Liver (tissue), 9 donors: ENCODE measurements around the gene PLD3. TPM values are rescaled to one million over a fixed set of nuclear protein-coding genes. Genes with fewer than 3 reads are reported as not detected.

Experiments used
- DNase-seq: peaks from one replicate; pipeline ENCODE4 v3.0.0-alpha.2; 2017; ENCODE audit warnings: low spot score
- H3K27ac ChIP-seq, 2 donors: one replicate each; pipeline ENCODE4 v1.7.0; 2013; ENCODE audit warnings: inconsistent platforms in 2 of 2, low read length in 2 of 2, control low read depth in 1 of 2, low read depth in 1 of 2, mild to moderate bottlenecking in 1 of 2
- H3K27me3 ChIP-seq, 4 donors: one replicate each; pipeline versions ENCODE4 v1.6.1 to v1.7.0; 2013; ENCODE audit warnings: low read length in 3 of 4, inconsistent platforms in 1 of 4, mild to moderate bottlenecking in 1 of 4, moderate library complexity in 1 of 4; ENCODE audit not compliant: control insufficient read depth in 4 of 4, insufficient read depth in 4 of 4
- H3K36me3 ChIP-seq, 4 donors: one replicate each; pipeline versions ENCODE4 v1.6.1 to v1.7.0; 2013; ENCODE audit warnings: low read length in 3 of 4, mild to moderate bottlenecking in 3 of 4, low read depth in 1 of 4, moderate library complexity in 1 of 4; ENCODE audit not compliant: control insufficient read depth in 4 of 4, insufficient read depth in 3 of 4
- H3K4me1 ChIP-seq, 4 donors: one replicate each; pipeline versions ENCODE4 v1.6.1 to v1.7.0; 2013; ENCODE audit warnings: low read length in 3 of 4, mild to moderate bottlenecking in 3 of 4, moderate library complexity in 1 of 4; ENCODE audit not compliant: control insufficient read depth in 4 of 4, insufficient read depth in 4 of 4
- H3K4me3 ChIP-seq, 3 donors: one replicate each; pipeline versions ENCODE4 v1.6.1 to v1.7.0; 2013; ENCODE audit warnings: low read length in 3 of 3, control low read depth in 1 of 3, low read depth in 1 of 3, mild to moderate bottlenecking in 1 of 3
- H3K9ac ChIP-seq, 2 donors: one replicate each; pipeline ENCODE4 v1.7.0; 2013; ENCODE audit warnings: low read length in 2 of 2, mild to moderate bottlenecking in 2 of 2, moderate library complexity in 2 of 2, control low read depth in 1 of 2, low read depth in 1 of 2
- H3K9me3 ChIP-seq, 4 donors: one replicate each; pipeline versions ENCODE4 v1.6.1 to v1.7.0; 2013; ENCODE audit warnings: low read length in 3 of 4; ENCODE audit not compliant: control insufficient read depth in 4 of 4
- EGR1 ChIP-seq, 2 donors: IDR thresholded peaks; 2 replicates each; pipeline ENCODE4 v1.6.1; 2016 to 2018; ENCODE audit warnings: antibody characterized with exemption in 2 of 2, low read depth in 2 of 2
- FOXA1 ChIP-seq: IDR thresholded peaks from 2 replicates; pipeline ENCODE4 v1.6.1; 2016; ENCODE audit warnings: antibody characterized with exemption
- FOXA2 ChIP-seq: IDR thresholded peaks from 2 replicates; pipeline ENCODE4 v1.6.1; 2016; ENCODE audit warnings: antibody characterized with exemption
- GABPA ChIP-seq, 2 donors: IDR thresholded peaks in 1 of 2; conservative IDR thresholded peaks in 1 of 2; 2 replicates each; pipeline ENCODE4 v1.6.1; 2016; ENCODE audit warnings: antibody characterized with exemption in 2 of 2, mild to moderate bottlenecking in 1 of 2, moderate library complexity in 1 of 2
- HNF4A ChIP-seq, 2 donors: conservative IDR thresholded peaks; 2 replicates each; pipeline ENCODE4 v1.6.1; 2016; ENCODE audit warnings: antibody characterized with exemption in 2 of 2, mild to moderate bottlenecking in 2 of 2
- JUND ChIP-seq, 2 donors: IDR thresholded peaks; 2 replicates each; pipeline ENCODE4 v1.6.1; 2016; ENCODE audit warnings: antibody characterized with exemption in 2 of 2
- NR2F2 ChIP-seq: IDR thresholded peaks from 2 replicates; pipeline ENCODE4 v1.6.1; 2016; ENCODE audit warnings: antibody characterized with exemption
- RXRA ChIP-seq, 2 donors: IDR thresholded peaks; 2 replicates each; pipeline ENCODE4 v1.6.1; 2017 to 2018; ENCODE audit warnings: antibody characterized with exemption in 2 of 2, mild to moderate bottlenecking in 1 of 2
- TAF1 ChIP-seq: conservative IDR thresholded peaks from 2 replicates; pipeline ENCODE4 v1.6.1; 2016; ENCODE audit warnings: antibody characterized with exemption, mild to moderate bottlenecking
- YY1 ChIP-seq: IDR thresholded peaks from 2 replicates; pipeline ENCODE4 v1.6.1; 2016; ENCODE audit warnings: antibody characterized with exemption, mild to moderate bottlenecking
- WGBS: extraction: QIAGEN DNeasy Blood & Tissue Kit; methylation state at CpG from one replicate; pipeline ENCODE4 v1.1.7; 2013; 5-methylcytosine and 5-hydroxymethylcytosine counted together
- polyA plus RNA-seq, 2 donors: library from polyadenylated mRNA; stranded (reverse) in 1 of 2; unstranded in 1 of 2; fragments of 200-250 nt in 1 of 2; fragments of >200 nt in 1 of 2; fragmentation: Nextera tagmentation in 1 of 2; extraction: Ambion mirVana in 1 of 2; gene quantifications; one replicate each; pipeline versions ENCODE4 v1.2.1 to v1.2.3, GENCODE V29; 2013 to 2015
- total RNA-seq, 2 donors: library from RNA; depleted of rRNA; stranded (reverse); fragments of >200 nt; gene quantifications; one replicate each; pipeline ENCODE4 v1.2.3, GENCODE V29; 2014
- TF ChIP-seq, protein P1 (sequence below): IDR thresholded peaks from 2 replicates; pipeline ENCODE4 v1.6.1; 2016; ENCODE audit warnings: antibody characterized with exemption
- TF ChIP-seq, protein P2 (sequence below): IDR thresholded peaks from 2 replicates; pipeline ENCODE4 v1.6.1; 2016; ENCODE audit warnings: antibody characterized with exemption
- TF ChIP-seq, protein P3 (sequence below): IDR thresholded peaks from 2 replicates; pipeline ENCODE4 v1.6.1; 2016; ENCODE audit warnings: antibody characterized with exemption
- donor health status: healthy.
- donor health status: healthy.
- donor health status: healthy.
- donor health status: healthy.
- donor health status: healthy.

Gene PLD3
- total and polyA plus RNA-seq, 4 donors = 56.0 to 125 (median 105) TPM

DNA sequence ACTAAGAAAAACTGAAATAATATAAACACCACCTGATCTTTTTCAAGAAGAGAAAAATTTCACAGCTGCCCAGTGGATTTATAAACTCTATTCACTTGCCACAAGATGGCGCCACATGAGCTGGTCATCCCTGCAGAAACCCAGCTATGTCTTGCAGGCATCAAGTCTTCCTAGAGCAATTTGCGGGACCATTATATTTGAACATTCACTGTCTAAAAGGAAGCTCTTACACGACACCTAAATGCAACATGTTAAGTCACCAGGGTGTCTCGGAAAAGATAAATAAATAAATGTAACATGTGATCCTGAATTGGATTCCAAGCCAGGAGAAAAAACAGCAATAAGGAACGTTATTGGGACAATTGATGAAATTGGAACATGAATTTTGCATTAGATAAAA, 43.1 kb upstream of the PLD3 start (continued):
- TF ChIP-seq, protein P1, sequence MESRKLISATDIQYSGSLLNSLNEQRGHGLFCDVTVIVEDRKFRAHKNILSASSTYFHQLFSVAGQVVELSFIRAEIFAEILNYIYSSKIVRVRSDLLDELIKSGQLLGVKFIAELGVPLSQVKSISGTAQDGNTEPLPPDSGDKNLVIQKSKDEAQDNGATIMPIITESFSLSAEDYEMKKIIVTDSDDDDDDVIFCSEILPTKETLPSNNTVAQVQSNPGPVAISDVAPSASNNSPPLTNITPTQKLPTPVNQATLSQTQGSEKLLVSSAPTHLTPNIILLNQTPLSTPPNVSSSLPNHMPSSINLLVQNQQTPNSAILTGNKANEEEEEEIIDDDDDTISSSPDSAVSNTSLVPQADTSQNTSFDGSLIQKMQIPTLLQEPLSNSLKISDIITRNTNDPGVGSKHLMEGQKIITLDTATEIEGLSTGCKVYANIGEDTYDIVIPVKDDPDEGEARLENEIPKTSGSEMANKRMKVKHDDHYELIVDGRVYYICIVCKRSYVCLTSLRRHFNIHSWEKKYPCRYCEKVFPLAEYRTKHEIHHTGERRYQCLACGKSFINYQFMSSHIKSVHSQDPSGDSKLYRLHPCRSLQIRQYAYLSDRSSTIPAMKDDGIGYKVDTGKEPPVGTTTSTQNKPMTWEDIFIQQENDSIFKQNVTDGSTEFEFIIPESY = no peak
- TF ChIP-seq NR2F2 = no peak
- no peak for TF ChIP-seq FOXA2
- TF ChIP-seq TAF1 = no peak
- TF ChIP-seq, protein P2, sequence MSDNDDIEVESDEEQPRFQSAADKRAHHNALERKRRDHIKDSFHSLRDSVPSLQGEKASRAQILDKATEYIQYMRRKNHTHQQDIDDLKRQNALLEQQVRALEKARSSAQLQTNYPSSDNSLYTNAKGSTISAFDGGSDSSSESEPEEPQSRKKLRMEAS = no peak
- no peak for TF ChIP-seq JUND (IDR thresholded peaks at IDR 0.05)
- no peak for TF ChIP-seq RXRA (IDR thresholded peaks at IDR 0.05)

DNA sequence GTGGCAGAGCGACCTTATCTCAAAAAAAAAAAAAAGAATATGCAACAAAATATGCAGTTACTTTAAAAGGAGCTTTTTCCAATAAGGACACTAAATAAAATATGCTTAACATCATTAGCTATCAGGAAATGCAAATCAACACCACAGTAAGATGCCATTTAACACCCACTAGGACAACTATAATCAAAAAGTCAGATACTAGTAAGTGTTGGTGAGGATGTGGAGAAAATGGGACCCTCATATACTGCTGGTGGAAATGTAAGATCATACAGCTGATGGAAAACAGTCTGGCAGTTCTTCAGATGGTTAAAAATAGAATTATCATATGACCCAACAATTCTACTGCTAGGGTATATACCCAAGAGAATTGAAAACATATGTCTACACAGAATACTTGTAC, 38.8 kb upstream of the PLD3 start:
- no peaks in the 10 kb centered on the region for H3K36me3 ChIP-seq
- WGBS = 94% methylated on average over 1 of the region's 1 CpG
- H3K27me3 ChIP-seq = no peaks in the 10 kb centered on the region
- no peak for DNase-seq
- H3K4me1 ChIP-seq = peaks cover 0 to 5% (median 0%) of the 10 kb centered on the region in 4 donors
- no peak overlapping the region for H3K9ac ChIP-seq
- H3K27ac ChIP-seq = no peak overlapping the region
- no peak for TF ChIP-seq NR2F2
- TF ChIP-seq, protein P3, sequence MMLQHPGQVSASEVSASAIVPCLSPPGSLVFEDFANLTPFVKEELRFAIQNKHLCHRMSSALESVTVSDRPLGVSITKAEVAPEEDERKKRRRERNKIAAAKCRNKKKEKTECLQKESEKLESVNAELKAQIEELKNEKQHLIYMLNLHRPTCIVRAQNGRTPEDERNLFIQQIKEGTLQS = no peak
- TF ChIP-seq RXRA (IDR thresholded peaks at IDR 0.05) = no peak
- no peak for TF ChIP-seq FOXA2
- TF ChIP-seq, protein P2 = no peak
- no peak for TF ChIP-seq YY1
- TF ChIP-seq GABPA (IDR thresholded peaks at IDR 0.05 in 1 of 2, conservative IDR thresholded peaks at IDR 0.05 in 1 of 2) = no peak
- TF ChIP-seq HNF4A (conservative IDR thresholded peaks at IDR 0.05) = no peak
- H3K9me3 ChIP-seq = no peaks in the 10 kb centered on the region
- no peak overlapping the region for H3K4me3 ChIP-seq

DNA sequence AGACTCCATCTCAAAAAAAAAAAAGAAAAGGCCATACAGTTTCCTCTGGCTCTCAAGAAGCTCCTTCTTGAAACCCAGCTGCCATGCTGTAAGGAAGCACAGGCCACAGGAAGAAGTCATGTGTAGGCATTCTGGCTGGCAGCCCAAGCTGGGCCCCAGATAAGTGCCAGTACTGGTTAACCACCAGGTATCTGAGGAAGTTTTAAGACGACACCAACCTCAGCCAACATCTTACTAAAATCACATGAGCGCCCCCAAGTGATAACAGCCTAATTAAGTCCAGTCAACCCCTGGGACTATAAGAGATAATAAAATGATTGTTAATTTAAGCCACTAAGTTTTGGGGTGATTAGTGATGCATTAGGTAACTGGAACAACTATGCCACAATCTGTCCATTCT, 36.0 kb upstream of the PLD3 start:
- 82% methylated on average over 2 of the region's 2 CpGs for WGBS
- DNase-seq = no peak
- Histone ChIP-seq H3K9ac (no peak overlapping the region), H3K27me3 (no peaks in the 10 kb centered on the region), H3K36me3 (peaks cover 0 to 3% (median 0%) of the 10 kb centered on the region in 4 donors), H3K4me1 (no peaks in the 10 kb centered on the region), H3K9me3 (no peaks in the 10 kb centered on the region), H3K4me3 (no peak overlapping the region), H3K27ac (no peak overlapping the region)
- TF ChIP-seq HNF4A (conservative IDR thresholded peaks at IDR 0.05) (no peak), FOXA1 (no peak), EGR1 (IDR thresholded peaks at IDR 0.05; ENCODE audit: low read depth in 2 of 2) (no peak)
- TF ChIP-seq, protein P3 = no peak
